WTC11 (cell line): ENCODE data around the gene TLK1. TPM values are rescaled to one million over a fixed set of nuclear protein-coding genes. Genes with fewer than 3 reads are reported as not detected.

Experiments used
- ATAC-seq: fragments of 200-7000 bp; cut with Tn5 transposase; 2 replicates; pipeline ENCODE4 v1.10.0; 2021; ENCODE audit warnings: mild to moderate bottlenecking, moderate library complexity
- CTCF ChIA-PET: fragments of 300-600 bp; sonication (Branson Sonifier 250); formaldehyde crosslinking; loops from one replicate; lab custom pipeline; 2021; ENCODE audit warnings: antibody characterized with exemption; lab: Charles Lee
- POLR2A ChIA-PET: fragments of 350-600 bp; sonication (Branson Sonifier 250); formaldehyde crosslinking; loops from one replicate; lab custom pipeline; 2021; ENCODE audit warnings: antibody characterized with exemption; lab: Charles Lee
- DNase-seq: peaks from one replicate; pipeline ENCODE4 v3.0.0; 2021; ENCODE audit warnings: low spot score
- H3K27ac Mint-ChIP-seq: 2 replicates; pipeline ENCODE4 v1.8.0; 2021; ENCODE audit warnings: mixed read lengths
- H3K27me3 Mint-ChIP-seq: 2 replicates; pipeline ENCODE4 v1.8.0; 2021; ENCODE audit warnings: low read depth, mild to moderate bottlenecking, moderate library complexity, mixed read lengths
- H3K36me3 Mint-ChIP-seq: 2 replicates; pipeline ENCODE4 v1.8.0; 2021; ENCODE audit warnings: mixed read lengths
- H3K4me1 Mint-ChIP-seq: 2 replicates; pipeline ENCODE4 v1.8.0; 2022; ENCODE audit warnings: mixed read lengths
- H3K4me3 Mint-ChIP-seq: 2 replicates; pipeline ENCODE4 v1.8.0; 2021; ENCODE audit warnings: mild to moderate bottlenecking, moderate library complexity, mixed read lengths
- H3K9me3 Mint-ChIP-seq: 2 replicates; pipeline ENCODE4 v1.8.0; 2021; ENCODE audit warnings: mixed read lengths
- CREB1 ChIP-seq: sonication (generic); formaldehyde crosslinking; IDR thresholded peaks from 2 replicates; pipeline ENCODE4 v1.8.0; 2023; ENCODE audit warnings: mild to moderate bottlenecking, missing genetic modification reagents
- NFE2L1 ChIP-seq: sonication (generic); formaldehyde crosslinking; IDR thresholded peaks from 2 replicates; pipeline ENCODE4 v1.8.1; 2023; ENCODE audit warnings: missing genetic modification reagents
- OVOL2 ChIP-seq: fragments of 250-450 bp; sonication (Bioruptor Pico); IDR thresholded peaks from 2 replicates; pipeline ENCODE4 v1.9.0; 2021; ENCODE audit warnings: mild to moderate bottlenecking, borderline replicate concordance
- RORB ChIP-seq: fragments of 250-450 bp; sonication (Bioruptor Pico); IDR thresholded peaks from 2 replicates; pipeline ENCODE4 v1.9.0; 2021; ENCODE audit warnings: mild to moderate bottlenecking
- SOX15 ChIP-seq: fragments of 250-450 bp; sonication (Bioruptor Pico); IDR thresholded peaks from 2 replicates; pipeline ENCODE4 v1.9.0; 2021; ENCODE audit warnings: mild to moderate bottlenecking
- ZNF263 ChIP-seq: sonication (generic); formaldehyde crosslinking; IDR thresholded peaks from 2 replicates; pipeline ENCODE4 v1.8.1; 2022; ENCODE audit warnings: low read depth, mild to moderate bottlenecking, moderate library complexity, missing genetic modification reagents
- total RNA-seq: library from RNA; stranded (reverse); gene quantifications from 3 replicates; pipeline ENCODE4 v1.2.3, GENCODE V29; 2021
- TF ChIP-seq, protein P1 (sequence below): fragments of 250-450 bp; sonication (Bioruptor Pico); IDR thresholded peaks from 2 replicates; pipeline ENCODE4 v1.9.0; 2021; ENCODE audit warnings: mild to moderate bottlenecking, borderline replicate concordance
- TF ChIP-seq, protein P2 (sequence below): sonication (generic); formaldehyde crosslinking; conservative IDR thresholded peaks from 2 replicates; pipeline ENCODE4 v1.8.1; 2023; ENCODE audit warnings: mild to moderate bottlenecking, low read depth, missing genetic modification reagents, moderate library complexity
- TF ChIP-seq, protein P3 (sequence below): sonication (generic); formaldehyde crosslinking; IDR thresholded peaks from 2 replicates; pipeline ENCODE4 v1.8.0; 2023; ENCODE audit warnings: missing genetic modification reagents, mild to moderate bottlenecking, borderline replicate concordance
- TF ChIP-seq, protein P4 (sequence below): sonication (generic); formaldehyde crosslinking; IDR thresholded peaks from 2 replicates; pipeline ENCODE4 v1.8.0; 2022; ENCODE audit warnings: mild to moderate bottlenecking, missing genetic modification reagents
- TF ChIP-seq, protein P5 (sequence below): fragments of 250-450 bp; sonication (Bioruptor Pico); IDR thresholded peaks from 2 replicates; pipeline ENCODE4 v1.9.0; 2021; ENCODE audit warnings: moderate library complexity, mild to moderate bottlenecking, inconsistent platforms, borderline replicate concordance
- TF ChIP-seq, protein P6 (sequence below): sonication (generic); formaldehyde crosslinking; IDR thresholded peaks from 2 replicates; pipeline ENCODE4 v1.8.1; 2022; ENCODE audit warnings: low read depth, mild to moderate bottlenecking, moderate library complexity, missing genetic modification reagents, borderline replicate concordance

The TLK1 gene
- total RNA-seq, 1 experiment from 2014 or later, result 91.1 TPM

DNA sequence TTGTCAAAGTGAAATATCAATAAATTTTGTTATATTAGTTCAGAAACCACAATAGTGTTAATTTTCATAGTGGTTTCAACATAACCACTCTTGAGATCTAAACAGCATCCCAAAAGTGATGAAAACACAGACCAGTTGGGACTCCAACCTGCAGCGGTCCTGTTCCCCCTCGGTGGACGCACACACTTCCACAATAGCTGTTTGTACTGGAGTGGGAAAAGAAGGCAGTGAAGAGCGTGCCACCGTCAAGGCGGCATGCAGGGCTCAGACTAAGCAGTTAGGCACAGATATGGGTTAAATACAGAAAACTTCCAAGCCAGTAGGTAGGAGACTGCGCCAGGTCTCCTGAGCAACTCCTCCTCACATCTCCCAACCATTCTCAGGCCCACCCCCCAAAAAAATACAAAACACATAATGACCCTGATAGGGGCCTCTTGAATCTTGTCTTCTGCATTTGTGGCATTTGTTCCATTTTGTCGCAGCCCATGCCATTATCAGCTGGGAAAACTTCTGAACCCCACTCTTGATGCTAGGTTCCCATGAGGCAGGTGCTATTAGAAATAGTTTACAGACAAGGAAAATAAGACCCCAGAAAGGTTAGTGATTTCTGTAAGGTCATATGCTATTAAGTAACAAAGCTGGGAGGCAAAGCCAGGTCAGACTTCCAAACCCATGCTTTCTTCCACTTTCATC lies 174.0 kb downstream of the TLK1 start (continued):
- TF ChIP-seq ZNF263, result no peak
- TF ChIP-seq, protein P1, sequence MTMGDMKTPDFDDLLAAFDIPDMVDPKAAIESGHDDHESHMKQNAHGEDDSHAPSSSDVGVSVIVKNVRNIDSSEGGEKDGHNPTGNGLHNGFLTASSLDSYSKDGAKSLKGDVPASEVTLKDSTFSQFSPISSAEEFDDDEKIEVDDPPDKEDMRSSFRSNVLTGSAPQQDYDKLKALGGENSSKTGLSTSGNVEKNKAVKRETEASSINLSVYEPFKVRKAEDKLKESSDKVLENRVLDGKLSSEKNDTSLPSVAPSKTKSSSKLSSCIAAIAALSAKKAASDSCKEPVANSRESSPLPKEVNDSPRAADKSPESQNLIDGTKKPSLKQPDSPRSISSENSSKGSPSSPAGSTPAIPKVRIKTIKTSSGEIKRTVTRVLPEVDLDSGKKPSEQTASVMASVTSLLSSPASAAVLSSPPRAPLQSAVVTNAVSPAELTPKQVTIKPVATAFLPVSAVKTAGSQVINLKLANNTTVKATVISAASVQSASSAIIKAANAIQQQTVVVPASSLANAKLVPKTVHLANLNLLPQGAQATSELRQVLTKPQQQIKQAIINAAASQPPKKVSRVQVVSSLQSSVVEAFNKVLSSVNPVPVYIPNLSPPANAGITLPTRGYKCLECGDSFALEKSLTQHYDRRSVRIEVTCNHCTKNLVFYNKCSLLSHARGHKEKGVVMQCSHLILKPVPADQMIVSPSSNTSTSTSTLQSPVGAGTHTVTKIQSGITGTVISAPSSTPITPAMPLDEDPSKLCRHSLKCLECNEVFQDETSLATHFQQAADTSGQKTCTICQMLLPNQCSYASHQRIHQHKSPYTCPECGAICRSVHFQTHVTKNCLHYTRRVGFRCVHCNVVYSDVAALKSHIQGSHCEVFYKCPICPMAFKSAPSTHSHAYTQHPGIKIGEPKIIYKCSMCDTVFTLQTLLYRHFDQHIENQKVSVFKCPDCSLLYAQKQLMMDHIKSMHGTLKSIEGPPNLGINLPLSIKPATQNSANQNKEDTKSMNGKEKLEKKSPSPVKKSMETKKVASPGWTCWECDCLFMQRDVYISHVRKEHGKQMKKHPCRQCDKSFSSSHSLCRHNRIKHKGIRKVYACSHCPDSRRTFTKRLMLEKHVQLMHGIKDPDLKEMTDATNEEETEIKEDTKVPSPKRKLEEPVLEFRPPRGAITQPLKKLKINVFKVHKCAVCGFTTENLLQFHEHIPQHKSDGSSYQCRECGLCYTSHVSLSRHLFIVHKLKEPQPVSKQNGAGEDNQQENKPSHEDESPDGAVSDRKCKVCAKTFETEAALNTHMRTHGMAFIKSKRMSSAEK (CRISPR knock-in tag), result no peak
- TF ChIP-seq, protein P2, sequence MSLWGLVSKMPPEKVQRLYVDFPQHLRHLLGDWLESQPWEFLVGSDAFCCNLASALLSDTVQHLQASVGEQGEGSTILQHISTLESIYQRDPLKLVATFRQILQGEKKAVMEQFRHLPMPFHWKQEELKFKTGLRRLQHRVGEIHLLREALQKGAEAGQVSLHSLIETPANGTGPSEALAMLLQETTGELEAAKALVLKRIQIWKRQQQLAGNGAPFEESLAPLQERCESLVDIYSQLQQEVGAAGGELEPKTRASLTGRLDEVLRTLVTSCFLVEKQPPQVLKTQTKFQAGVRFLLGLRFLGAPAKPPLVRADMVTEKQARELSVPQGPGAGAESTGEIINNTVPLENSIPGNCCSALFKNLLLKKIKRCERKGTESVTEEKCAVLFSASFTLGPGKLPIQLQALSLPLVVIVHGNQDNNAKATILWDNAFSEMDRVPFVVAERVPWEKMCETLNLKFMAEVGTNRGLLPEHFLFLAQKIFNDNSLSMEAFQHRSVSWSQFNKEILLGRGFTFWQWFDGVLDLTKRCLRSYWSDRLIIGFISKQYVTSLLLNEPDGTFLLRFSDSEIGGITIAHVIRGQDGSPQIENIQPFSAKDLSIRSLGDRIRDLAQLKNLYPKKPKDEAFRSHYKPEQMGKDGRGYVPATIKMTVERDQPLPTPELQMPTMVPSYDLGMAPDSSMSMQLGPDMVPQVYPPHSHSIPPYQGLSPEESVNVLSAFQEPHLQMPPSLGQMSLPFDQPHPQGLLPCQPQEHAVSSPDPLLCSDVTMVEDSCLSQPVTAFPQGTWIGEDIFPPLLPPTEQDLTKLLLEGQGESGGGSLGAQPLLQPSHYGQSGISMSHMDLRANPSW (CRISPR knock-in tag), result no peak

DNA sequence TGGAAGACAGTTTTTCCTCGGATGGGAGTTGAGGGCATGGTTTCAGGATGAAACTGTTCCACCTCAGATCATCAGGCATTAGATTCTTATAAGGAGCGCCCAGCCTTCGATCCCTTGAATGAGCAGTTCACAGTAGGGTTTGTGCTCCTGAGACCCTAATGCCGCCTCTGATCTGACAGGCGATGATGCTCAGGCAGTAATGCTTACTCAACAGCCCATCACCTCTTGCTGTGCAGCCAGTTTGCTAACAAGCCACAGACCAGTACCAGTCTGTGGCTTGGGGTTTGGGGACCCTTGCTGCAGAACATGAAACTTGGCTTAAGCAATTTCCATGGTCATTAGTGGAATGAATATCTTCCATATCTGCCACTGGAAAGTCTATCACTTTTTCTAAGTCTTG lies 175.3 kb downstream of the TLK1 start:
- CTCF ChIA-PET, result no interaction called here
- H3K36me3 Mint-ChIP-seq, result peaks cover 21% of the 10 kb centered on the region
- TF ChIP-seq OVOL2, result no peak
- TF ChIP-seq CREB1 (CRISPR knock-in tag), result no peak
- TF ChIP-seq SOX15 (CRISPR knock-in tag), result no peak
- TF ChIP-seq, all 79 proteins: peak for 0
- Mint-ChIP-seq H3K27ac (no peak overlapping the region), H3K4me1 (peaks cover 32% of the 10 kb centered on the region), H3K27me3 (peaks cover 8% of the 10 kb centered on the region; the same call in 1 of the 2 replicates), H3K4me3 (no peak overlapping the region), H3K9me3 (peaks cover 27% of the 10 kb centered on the region)
- DNase-seq (no peak), ATAC-seq (no peak)
- POLR2A ChIA-PET, result no interaction called here

DNA sequence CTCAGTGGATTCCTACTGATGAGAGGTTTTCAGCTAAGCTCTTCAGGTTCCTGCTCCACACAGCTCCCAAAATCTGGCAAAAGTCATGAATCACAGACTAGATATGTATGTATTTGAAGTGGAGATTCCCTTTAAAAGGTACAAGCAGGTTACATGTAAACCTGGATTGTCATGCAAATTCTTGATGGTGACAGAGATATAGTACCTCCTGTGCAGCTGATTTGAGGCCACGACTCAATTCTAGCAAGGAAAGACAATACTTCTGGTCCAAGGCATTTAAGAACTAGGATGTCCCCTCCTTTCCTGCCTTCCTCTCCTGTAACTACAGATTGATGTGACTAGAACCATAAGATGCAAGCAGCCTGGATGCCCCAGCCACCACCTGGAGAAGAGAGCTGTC lies 176.6 kb downstream of the TLK1 start:
- Mint-ChIP-seq H3K27ac (no peak overlapping the region; the same call in 1 of the 2 replicates), H3K4me1 (peaks cover 39% of the 10 kb centered on the region), H3K36me3 (peaks cover 21% of the 10 kb centered on the region), H3K4me3 (no peak overlapping the region), H3K27me3 (peaks cover 8% of the 10 kb centered on the region; the same call in 1 of the 2 replicates), H3K9me3 (peaks cover 27% of the 10 kb centered on the region)
- CTCF ChIA-PET, result interaction anchor here (0.9 to 1.2 kb wide), 3 partner anchors 11 to 590 kb away, joined by 3 to 6 read pairs (median 3); no protein-coding TSS in a partner anchor
- POLR2A ChIA-PET, result no interaction called here
- peak; percentile 57 for ATAC-seq
- DNase-seq, result no peak
- TF ChIP-seq, protein P3, sequence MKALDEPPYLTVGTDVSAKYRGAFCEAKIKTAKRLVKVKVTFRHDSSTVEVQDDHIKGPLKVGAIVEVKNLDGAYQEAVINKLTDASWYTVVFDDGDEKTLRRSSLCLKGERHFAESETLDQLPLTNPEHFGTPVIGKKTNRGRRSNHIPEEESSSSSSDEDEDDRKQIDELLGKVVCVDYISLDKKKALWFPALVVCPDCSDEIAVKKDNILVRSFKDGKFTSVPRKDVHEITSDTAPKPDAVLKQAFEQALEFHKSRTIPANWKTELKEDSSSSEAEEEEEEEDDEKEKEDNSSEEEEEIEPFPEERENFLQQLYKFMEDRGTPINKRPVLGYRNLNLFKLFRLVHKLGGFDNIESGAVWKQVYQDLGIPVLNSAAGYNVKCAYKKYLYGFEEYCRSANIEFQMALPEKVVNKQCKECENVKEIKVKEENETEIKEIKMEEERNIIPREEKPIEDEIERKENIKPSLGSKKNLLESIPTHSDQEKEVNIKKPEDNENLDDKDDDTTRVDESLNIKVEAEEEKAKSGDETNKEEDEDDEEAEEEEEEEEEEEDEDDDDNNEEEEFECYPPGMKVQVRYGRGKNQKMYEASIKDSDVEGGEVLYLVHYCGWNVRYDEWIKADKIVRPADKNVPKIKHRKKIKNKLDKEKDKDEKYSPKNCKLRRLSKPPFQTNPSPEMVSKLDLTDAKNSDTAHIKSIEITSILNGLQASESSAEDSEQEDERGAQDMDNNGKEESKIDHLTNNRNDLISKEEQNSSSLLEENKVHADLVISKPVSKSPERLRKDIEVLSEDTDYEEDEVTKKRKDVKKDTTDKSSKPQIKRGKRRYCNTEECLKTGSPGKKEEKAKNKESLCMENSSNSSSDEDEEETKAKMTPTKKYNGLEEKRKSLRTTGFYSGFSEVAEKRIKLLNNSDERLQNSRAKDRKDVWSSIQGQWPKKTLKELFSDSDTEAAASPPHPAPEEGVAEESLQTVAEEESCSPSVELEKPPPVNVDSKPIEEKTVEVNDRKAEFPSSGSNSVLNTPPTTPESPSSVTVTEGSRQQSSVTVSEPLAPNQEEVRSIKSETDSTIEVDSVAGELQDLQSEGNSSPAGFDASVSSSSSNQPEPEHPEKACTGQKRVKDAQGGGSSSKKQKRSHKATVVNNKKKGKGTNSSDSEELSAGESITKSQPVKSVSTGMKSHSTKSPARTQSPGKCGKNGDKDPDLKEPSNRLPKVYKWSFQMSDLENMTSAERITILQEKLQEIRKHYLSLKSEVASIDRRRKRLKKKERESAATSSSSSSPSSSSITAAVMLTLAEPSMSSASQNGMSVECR (CRISPR knock-in tag), result no peak
- no peak for TF ChIP-seq ZNF263
- TF ChIP-seq, protein P4, sequence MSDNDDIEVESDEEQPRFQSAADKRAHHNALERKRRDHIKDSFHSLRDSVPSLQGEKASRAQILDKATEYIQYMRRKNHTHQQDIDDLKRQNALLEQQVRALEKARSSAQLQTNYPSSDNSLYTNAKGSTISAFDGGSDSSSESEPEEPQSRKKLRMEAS, result no peak
- TF ChIP-seq, protein P5, sequence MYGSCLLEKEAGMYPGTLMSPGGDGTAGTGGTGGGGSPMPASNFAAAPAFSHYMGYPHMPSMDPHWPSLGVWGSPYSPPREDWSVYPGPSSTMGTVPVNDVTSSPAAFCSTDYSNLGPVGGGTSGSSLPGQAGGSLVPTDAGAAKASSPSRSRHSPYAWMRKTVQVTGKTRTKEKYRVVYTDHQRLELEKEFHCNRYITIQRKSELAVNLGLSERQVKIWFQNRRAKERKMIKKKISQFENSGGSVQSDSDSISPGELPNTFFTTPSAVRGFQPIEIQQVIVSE, result no peak
- TF ChIP-seq, protein P1 (CRISPR knock-in tag), result no peak
- TF ChIP-seq NFE2L1, result no peak
- TF ChIP-seq, protein P6, sequence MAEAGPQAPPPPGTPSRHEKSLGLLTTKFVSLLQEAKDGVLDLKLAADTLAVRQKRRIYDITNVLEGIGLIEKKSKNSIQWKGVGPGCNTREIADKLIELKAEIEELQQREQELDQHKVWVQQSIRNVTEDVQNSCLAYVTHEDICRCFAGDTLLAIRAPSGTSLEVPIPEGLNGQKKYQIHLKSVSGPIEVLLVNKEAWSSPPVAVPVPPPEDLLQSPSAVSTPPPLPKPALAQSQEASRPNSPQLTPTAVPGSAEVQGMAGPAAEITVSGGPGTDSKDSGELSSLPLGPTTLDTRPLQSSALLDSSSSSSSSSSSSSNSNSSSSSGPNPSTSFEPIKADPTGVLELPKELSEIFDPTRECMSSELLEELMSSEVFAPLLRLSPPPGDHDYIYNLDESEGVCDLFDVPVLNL (CRISPR knock-in tag), result no peak
- no peak for TF ChIP-seq RORB (CRISPR knock-in tag)
